SK-N-SH (cell line): ENCODE measurements around the gene C14orf132. TPM values are rescaled to one million over a fixed set of nuclear protein-coding genes. Genes with fewer than 3 reads are reported as not detected.

Source experiments
- CTCF ChIA-PET: fragments of 300-600, 350-600 bp; formaldehyde crosslinking; extraction: SDS; loops from one replicate; lab custom pipeline; 2021; lab: Yijun Ruan, JAX
- POLR2A ChIA-PET: fragments of 350-600 bp; sonication (Branson Sonifier 250); formaldehyde crosslinking; extraction: SDS; loops from one replicate; lab custom pipeline; 2020; ENCODE audit warnings: antibody characterized with exemption, inconsistent platforms; lab: Yijun Ruan, JAX
- DNase-seq: peaks from one replicate; pipeline ENCODE4 v3.0.0; 2012
- H2AFZ ChIP-seq: fragments of 200-600 bp; sonication (generic); 2 replicates; pipeline ENCODE4 v1.8.1; 2016; ENCODE audit warnings: antibody characterized with exemption, mild to moderate bottlenecking, low read depth
- H3F3A ChIP-seq: fragments of 200-600 bp; sonication (generic); replicated peaks from 2 replicates; pipeline ENCODE3; 2016; ENCODE audit warnings: antibody characterized with exemption, mild to moderate bottlenecking; ENCODE audit not compliant: insufficient read depth
- H3K27ac ChIP-seq, 2 experiments: fragments of 200-500 bp in 1 of 2; fragments of 200-600 bp in 1 of 2; sonication (Bioruptor generic) in 1 of 2; sonication (generic), shearing (Covaris generic) in 1 of 2; 2 replicates each; pipeline versions ENCODE4 v1.5.1 to v1.6.1; 2014 to 2016; ENCODE audit warnings: low read depth in 2 of 2, inconsistent platforms in 1 of 2, low read length in 1 of 2, mild to moderate bottlenecking in 1 of 2, mixed read lengths in 1 of 2
- H3K27me3 ChIP-seq: fragments of 200-600 bp; sonication (generic), shearing (Covaris generic); 2 replicates; pipeline ENCODE4 v1.6.1; 2016; ENCODE audit warnings: mixed run types; ENCODE audit not compliant: insufficient read depth
- H3K36me3 ChIP-seq, 2 experiments: fragments of 200-500 bp in 1 of 2; fragments of 200-600 bp in 1 of 2; sonication (Bioruptor generic) in 1 of 2; sonication (generic) in 1 of 2; replicated peaks in 1 of 2; 2 replicates each; pipeline versions ENCODE3 to v1.5.1; 2014 to 2016; ENCODE audit warnings: low read length in 1 of 2, mild to moderate bottlenecking in 1 of 2; ENCODE audit not compliant: insufficient read depth in 2 of 2, control insufficient read depth in 1 of 2
- H3K4me1 ChIP-seq, 2 experiments: fragments of 200-500 bp in 1 of 2; fragments of 200-600 bp in 1 of 2; sonication (Bioruptor generic) in 1 of 2; sonication (generic), shearing (Covaris generic) in 1 of 2; 2 replicates each; pipeline versions ENCODE4 v1.5.1 to v1.6.1; 2014 to 2016; ENCODE audit warnings: low read depth in 1 of 2, low read length in 1 of 2, mixed run types in 1 of 2; ENCODE audit not compliant: insufficient read depth in 2 of 2, control insufficient read depth in 1 of 2
- H3K4me2 ChIP-seq: fragments of 200-600 bp; sonication (generic), shearing (Covaris generic); 2 replicates; pipeline ENCODE4 v1.6.1; 2017; ENCODE audit warnings: mixed run types
- H3K4me3 ChIP-seq, 2 experiments: fragments of 200-500 bp in 1 of 2; fragments of 200-600 bp in 1 of 2; sonication (Bioruptor generic) in 1 of 2; sonication (generic), shearing (Covaris generic) in 1 of 2; 2 replicates each; pipeline versions ENCODE4 v1.5.1 to v1.8.1; 2014 to 2016; ENCODE audit warnings: low read depth in 2 of 2, inconsistent platforms in 1 of 2, low read length in 1 of 2, mild to moderate bottlenecking in 1 of 2, mixed read lengths in 1 of 2, moderate library complexity in 1 of 2
- H3K79me2 ChIP-seq: fragments of 200-600 bp; sonication (generic); 2 replicates; pipeline ENCODE4 v1.8.1; 2017; ENCODE audit warnings: mild to moderate bottlenecking; ENCODE audit not compliant: insufficient read depth
- H3K9ac ChIP-seq: fragments of 200-600 bp; sonication (generic); 2 replicates; pipeline ENCODE4 v1.6.1; 2017; ENCODE audit warnings: mixed run types
- H3K9me2 ChIP-seq: fragments of 200-600 bp; sonication (generic); 2 replicates; pipeline ENCODE4 v1.6.1; 2017; ENCODE audit warnings: mixed run types
- H3K9me3 ChIP-seq: fragments of 200-600 bp; sonication (generic); 2 replicates; pipeline ENCODE4 v1.6.1; 2017; ENCODE audit warnings: mixed run types, mild to moderate bottlenecking, moderate library complexity
- H4K20me1 ChIP-seq: fragments of 200-600 bp; sonication (generic); 2 replicates; pipeline ENCODE4 v1.6.1; 2017; ENCODE audit warnings: mild to moderate bottlenecking, mixed run types; ENCODE audit not compliant: insufficient read depth
- CHD2 ChIP-seq: fragments of 150-350 bp; IDR thresholded peaks from 2 replicates; pipeline ENCODE4 v1.6.1; 2018; ENCODE audit warnings: low read length; ENCODE audit not compliant: partially characterized antibody
- CTCF ChIP-seq: fragments of 200-600 bp; sonication (generic); IDR thresholded peaks from 2 replicates; pipeline ENCODE4 v1.6.1; 2017; ENCODE audit warnings: antibody characterized with exemption, mild to moderate bottlenecking, moderate library complexity
- EP300 ChIP-seq, 2 experiments: IDR thresholded peaks; 2 replicates each; pipeline versions ENCODE4 v1.4.0 to v1.6.1; 2012; ENCODE audit warnings: borderline replicate concordance in 1 of 2, low read depth in 1 of 2, low read length in 1 of 2
- EZH2phosphoT487 ChIP-seq: fragments of 200-600 bp; sonication (generic); IDR thresholded peaks from 2 replicates; pipeline ENCODE4 v1.6.1; 2017; ENCODE audit warnings: low read depth, mixed run types, mild to moderate bottlenecking, antibody characterized with exemption, moderate library complexity, borderline replicate concordance
- FOXJ3 ChIP-seq: sonication (generic); formaldehyde crosslinking; IDR thresholded peaks from 2 replicates; pipeline ENCODE4 v1.5.1; 2020; ENCODE audit warnings: mild to moderate bottlenecking, missing genetic modification reagents
- FOXM1 ChIP-seq: IDR thresholded peaks from 2 replicates; pipeline ENCODE4 v1.4.0; 2012; ENCODE audit warnings: low read depth, mild to moderate bottlenecking
- IRF3 ChIP-seq: fragments of 150-350 bp; IDR thresholded peaks from 2 replicates; pipeline ENCODE4 v1.6.1; 2016; ENCODE audit warnings: mild to moderate bottlenecking, low read depth, low read length
- JUND ChIP-seq: IDR thresholded peaks from 2 replicates; pipeline ENCODE4 v1.4.0; 2012
- MEF2A ChIP-seq: IDR thresholded peaks from 2 replicates; pipeline ENCODE4 v1.4.0; 2012; ENCODE audit warnings: low read depth, borderline replicate concordance
- NFIC ChIP-seq: IDR thresholded peaks from 2 replicates; pipeline ENCODE4 v1.4.0; 2012; ENCODE audit warnings: borderline replicate concordance
- PBX3 ChIP-seq: IDR thresholded peaks from 2 replicates; pipeline ENCODE4; 2012
- RAD21 ChIP-seq: IDR thresholded peaks from 2 replicates; pipeline ENCODE4 v1.6.1; 2012; ENCODE audit warnings: mild to moderate bottlenecking, low read length
- RXRA ChIP-seq: IDR thresholded peaks from 2 replicates; pipeline ENCODE4 v1.4.0; 2012; ENCODE audit warnings: low read depth, mild to moderate bottlenecking, borderline replicate concordance
- TAF1 ChIP-seq: IDR thresholded peaks from 2 replicates; pipeline ENCODE4 v1.6.1; 2012; ENCODE audit warnings: low read depth, mild to moderate bottlenecking, low read length, moderate library complexity, borderline replicate concordance
- TEAD4 ChIP-seq: IDR thresholded peaks from 2 replicates; pipeline ENCODE4 v1.4.0; 2012; ENCODE audit warnings: mild to moderate bottlenecking, borderline replicate concordance; ENCODE audit not compliant: insufficient read depth
- USF1 ChIP-seq: IDR thresholded peaks from 2 replicates; pipeline ENCODE4 v1.4.0; 2012; ENCODE audit warnings: low read depth, borderline replicate concordance
- USF2 ChIP-seq: fragments of 150-350 bp; IDR thresholded peaks from 2 replicates; pipeline ENCODE4 v1.6.1; 2017; ENCODE audit warnings: antibody characterized with exemption, low read length, low read depth, borderline replicate concordance
- ZBTB33 ChIP-seq: IDR thresholded peaks from 2 replicates; pipeline ENCODE4 v1.4.0; 2012; ENCODE audit warnings: low read depth, borderline replicate concordance
- WGBS: methylation state at CpG from one replicate; pipeline ENCODE4 v1.1.6; 2017; ENCODE audit warnings: low lambda C conversion rate; 5-methylcytosine and 5-hydroxymethylcytosine counted together
- polyA plus RNA-seq, 3 experiments: library from polyadenylated mRNA; depleted of rRNA; stranded (reverse); fragments of >200 nt; gene quantifications; 2 replicates each; pipeline ENCODE4 v1.2.3, GENCODE V29; 2012

The C14orf132 gene
- polyA plus RNA-seq, 1 of the 3 experiments (the other 2 are of a cell fraction), result 5.5 TPM

- H3K4me1 ChIP-seq, result peaks cover 17 to 82% of the 10 kb centered on the region in 2 experiments
- no peak overlapping the region for H3K4me3 ChIP-seq
- WGBS, result 95% methylated on average over 4 of the region's 8 CpGs
- H3K9me3 ChIP-seq, result no peaks in the 10 kb centered on the region
- no peaks in the 10 kb centered on the region for H3K27me3 ChIP-seq
- peak overlapping the region in 1 of 2 experiments; percentile 99; a peak in 1 of 4 replicates for H3K27ac ChIP-seq
- TF ChIP-seq USF1, result no peak
- TF ChIP-seq TEAD4, result no peak
- no peak for TF ChIP-seq FOXM1
- no peak for TF ChIP-seq EZH2phosphoT487
- no peak for TF ChIP-seq PBX3
- no peak for TF ChIP-seq ZBTB33
- no peak for TF ChIP-seq MEF2A
- no peak for TF ChIP-seq CHD2
- no peak for TF ChIP-seq IRF3
- TF ChIP-seq TAF1, result no peak
- TF ChIP-seq JUND, result no peak
- TF ChIP-seq USF2, result no peak
- no peak for TF ChIP-seq EP300 (IDR thresholded peaks at IDR 0.05; ENCODE audit: borderline replicate concordance in 1 of 2, low read depth in 1 of 2, low read length in 1 of 2)
- no peak for TF ChIP-seq CTCF
- TF ChIP-seq RXRA, result no peak
- TF ChIP-seq RAD21, result no peak
- TF ChIP-seq FOXJ3, result no peak
- no peak for TF ChIP-seq NFIC
- H3K36me3 ChIP-seq, result peaks cover 0 to 7% of the 10 kb centered on the region in 2 experiments
- H4K20me1 ChIP-seq, result no peaks in the 10 kb centered on the region
- ChIA-PET CTCF (interaction anchor here (0.9 to 37.1 kb wide), 4 partner anchors 10 to 191 kb away, joined by 4 to 920 read pairs (median 12); no protein-coding TSS in a partner anchor), POLR2A (no interaction called here)
- H3K9ac ChIP-seq, result no peak overlapping the region
- no peak overlapping the region for H2AFZ ChIP-seq
- DNase-seq, result no peak
- no peaks in the 10 kb centered on the region for H3K9me2 ChIP-seq
- no peak overlapping the region for H3K4me2 ChIP-seq
- no peaks in the 10 kb centered on the region; the same call in 1 of the 2 replicates for H3K79me2 ChIP-seq
- no peaks in the 10 kb centered on the region for H3F3A ChIP-seq
These were observed 49.3 kb downstream of the C14orf132 start for GRCh38 chr14:96088481-96088880.
